HG03442 (cell line): ENCODE results near the gene IMPG2.
A peak's percentile ranks its signal among the peaks of the same experiment; 100 is the strongest.

Source experiments
- ATAC-seq: cut with Tn5 transposase; IDR thresholded peaks from one replicate; pipeline ENCODE4 v1.9.1; 2021; ENCODE audit warnings: mild to moderate bottlenecking, moderate library complexity; ENCODE audit not compliant: unreplicated experiment

IMPG2 gene

DNA sequence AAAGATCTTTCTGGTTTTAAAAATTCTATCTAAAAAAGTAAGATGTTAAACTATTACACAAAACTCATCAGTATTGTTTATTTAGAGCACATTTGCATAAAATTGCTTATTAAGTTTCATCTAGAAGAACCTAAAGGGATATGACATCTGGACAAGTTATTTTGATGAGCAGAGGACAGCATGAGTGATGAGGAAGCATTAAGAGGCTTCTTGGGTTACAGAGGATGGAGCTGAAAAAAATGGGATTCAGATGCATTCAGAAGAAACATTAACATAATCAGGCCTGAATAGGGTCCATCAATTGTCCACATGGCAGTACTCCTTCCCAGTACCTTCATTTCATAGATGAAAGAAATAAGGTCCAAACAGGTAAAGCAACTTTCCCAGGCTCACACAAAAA lies 41.6 kb downstream of the IMPG2 start:
- no peak for ATAC-seq

DNA sequence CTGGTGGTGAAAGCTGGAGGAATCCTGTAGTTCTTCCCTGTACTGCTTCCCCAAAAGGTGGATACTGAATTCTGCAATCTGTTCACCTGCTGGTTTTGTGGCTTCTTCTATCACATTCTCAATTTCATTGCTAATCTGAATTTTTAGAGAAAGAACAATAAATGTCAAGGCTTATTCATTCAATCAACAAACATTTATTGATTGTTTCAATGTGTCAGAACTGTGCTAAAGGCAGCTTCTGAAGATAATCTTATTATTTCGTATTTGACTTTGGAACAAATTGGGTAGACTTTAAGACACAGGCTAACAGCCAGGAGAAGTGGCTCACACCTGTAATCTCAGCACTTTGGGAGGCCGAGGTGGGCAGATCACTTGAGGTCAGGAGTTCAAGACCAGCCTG lies 46.8 kb downstream of the IMPG2 start:
- ATAC-seq, result no peak

DNA sequence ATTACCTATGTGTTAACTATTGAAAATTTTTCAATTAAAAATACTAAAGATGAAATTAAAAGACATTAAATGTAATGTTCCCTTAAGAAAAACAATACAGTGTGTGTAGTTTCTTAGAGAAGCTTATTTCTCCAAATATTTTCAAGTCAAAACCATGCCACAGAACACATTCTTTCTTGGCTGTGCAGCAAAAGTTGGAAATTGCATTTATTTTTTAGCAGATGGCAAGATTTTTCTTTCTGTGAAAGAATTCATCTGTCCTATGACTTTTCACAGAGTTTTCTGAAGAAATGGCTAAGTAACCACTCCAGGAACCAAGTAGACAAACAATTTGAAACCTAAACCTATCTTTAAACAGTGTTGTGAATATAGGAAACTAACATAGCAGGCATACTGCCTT lies 47.2 kb downstream of the IMPG2 start:
- no peak for ATAC-seq

DNA sequence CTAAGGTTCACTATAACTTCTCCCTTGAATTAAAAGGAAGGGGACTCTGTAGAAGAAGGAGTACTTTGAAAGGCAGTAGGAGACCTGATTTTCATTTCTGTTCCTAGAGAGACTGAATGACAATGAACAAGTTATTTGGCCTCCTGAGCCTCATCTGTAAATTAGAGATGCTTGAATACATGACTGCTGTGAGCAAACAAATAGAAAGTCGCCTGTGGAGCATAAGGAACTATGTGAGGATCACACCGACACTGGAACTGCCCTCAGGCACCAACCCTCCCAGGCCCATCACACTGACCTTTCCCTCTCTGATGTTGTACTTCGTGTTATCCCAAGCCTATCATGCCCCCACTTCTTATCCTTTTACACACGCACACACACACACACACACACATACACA lies 48.6 kb downstream of the IMPG2 start:
- no peak for ATAC-seq

- ATAC-seq, result no peak
These were observed 50.2 kb downstream of the IMPG2 start for GRCh38 chr3:101270149-101270548.

GRCh38 chr3:101268971-101269671 lies 51.3 kb downstream of the IMPG2 start:
- no peak for ATAC-seq

DNA sequence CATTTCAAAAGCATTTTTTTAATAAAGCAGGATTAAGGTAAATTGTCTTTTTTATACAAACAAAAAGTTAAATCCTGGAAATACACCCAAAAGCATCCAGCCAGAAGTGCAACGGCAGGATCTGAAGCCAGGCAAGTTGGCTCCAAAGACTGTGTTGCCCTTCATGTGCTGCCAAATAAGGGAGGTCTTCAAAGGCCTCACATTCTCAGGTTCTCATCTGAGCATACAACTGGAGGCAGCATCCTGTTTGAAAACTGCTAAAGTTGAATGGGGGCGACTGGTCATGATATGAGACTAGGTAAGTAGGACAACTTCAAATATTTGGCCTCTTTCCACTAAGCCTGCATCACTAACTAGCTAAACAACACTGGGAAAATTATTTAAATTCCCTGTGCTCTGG lies 52.2 kb downstream of the IMPG2 start:
- no peak for ATAC-seq

DNA sequence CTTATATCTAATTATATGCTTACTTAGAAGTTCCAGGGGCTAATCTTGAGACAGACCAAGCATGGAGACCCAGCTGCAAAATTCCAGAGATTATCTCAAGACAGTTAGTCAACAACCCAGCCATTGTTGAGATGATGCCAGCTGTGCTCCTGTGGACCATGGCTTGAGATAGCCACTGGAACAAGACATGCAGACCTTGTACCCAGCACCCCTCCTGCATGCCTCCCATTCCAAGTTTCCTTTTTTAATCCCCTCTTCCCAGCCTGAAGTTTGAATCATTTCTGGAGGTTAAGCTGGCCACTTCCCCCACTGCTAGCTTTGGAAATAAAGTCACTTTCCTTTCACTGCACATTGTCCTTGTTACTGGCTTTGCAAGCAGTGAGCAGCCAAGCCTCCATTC lies 53.8 kb downstream of the IMPG2 start:
- ATAC-seq, result no peak

DNA sequence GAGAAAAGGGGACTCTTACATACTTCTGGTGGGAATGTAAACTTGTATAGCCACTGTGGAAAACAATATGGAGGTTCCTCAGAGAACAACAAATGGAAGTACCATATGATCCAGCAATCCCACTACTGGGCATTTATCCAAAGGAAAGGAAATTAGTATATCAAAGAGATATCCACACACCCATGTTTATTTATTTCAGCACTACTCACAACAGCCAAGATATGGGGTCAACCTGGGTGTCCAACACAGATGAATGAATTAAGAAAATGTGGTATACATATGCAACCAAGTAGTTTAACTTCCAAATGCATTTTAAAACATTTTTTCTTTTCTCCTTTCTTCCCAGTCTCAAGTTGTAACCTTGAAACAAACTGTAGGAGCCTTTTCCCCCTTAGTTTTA lies 54.3 kb downstream of the IMPG2 start:
- no peak for ATAC-seq

DNA sequence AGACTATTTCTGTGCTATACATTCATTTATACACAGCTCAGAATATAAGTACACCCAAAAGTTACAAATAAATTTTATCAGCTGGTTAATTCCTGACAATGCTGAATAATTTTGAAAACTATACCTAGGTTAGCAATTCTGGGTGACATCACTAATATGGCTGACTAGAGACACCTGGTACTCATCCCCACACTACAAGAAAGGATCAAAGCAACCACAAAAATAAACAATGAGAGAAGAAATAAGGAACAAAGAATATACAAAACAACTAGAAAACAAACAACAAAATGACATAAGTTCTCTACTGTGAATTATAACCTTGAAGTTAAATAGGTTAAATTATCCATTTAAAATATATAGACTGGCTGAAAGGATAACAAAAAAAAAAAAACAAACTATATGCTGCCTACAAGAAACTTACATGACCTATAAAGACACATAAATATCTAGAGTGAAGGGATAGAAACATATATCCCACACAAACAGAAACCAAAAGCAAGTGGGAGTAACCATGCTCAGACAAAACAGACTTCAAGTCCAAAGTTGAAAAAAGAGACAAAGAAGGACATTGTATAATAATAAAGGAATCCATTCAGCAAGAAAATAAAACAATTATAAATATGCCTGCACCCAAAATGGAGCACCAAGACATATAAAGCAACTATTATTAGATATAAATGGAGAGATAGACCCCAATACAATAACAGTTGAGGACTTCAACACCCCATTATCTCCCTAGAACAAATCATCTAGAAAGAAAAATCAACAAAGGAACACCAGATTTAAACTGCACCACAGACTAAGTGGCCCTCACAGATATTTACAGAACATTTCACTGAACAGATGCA lies 57.8 kb downstream of the IMPG2 start:
- ATAC-seq, result peak; percentile 92

- no peak for ATAC-seq
These were observed 58.9 kb downstream of the IMPG2 start for GRCh38 chr3:101261506-101261905.

GRCh38 chr3:101259485-101260341 lies 60.7 kb downstream of the IMPG2 start:
- ATAC-seq, result no peak

DNA sequence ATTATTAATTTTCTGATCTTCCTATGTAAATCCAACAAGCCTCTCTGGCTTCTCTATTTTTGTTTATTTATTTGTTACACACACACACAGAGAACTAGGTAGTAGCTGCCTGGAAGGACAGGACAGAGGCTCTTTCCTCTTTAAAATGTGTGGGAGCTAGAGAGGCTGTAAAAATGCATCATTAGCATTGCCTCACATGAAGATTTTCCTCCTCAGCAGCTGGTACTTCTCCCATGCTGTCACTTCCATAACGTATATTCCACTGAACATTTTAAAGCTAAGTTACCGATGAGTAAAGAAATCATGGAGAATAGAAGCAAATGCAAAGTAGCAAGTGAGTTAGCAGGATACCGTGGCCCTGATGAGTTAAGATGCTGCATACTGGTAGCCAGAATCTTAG lies 63.9 kb downstream of the IMPG2 start:
- no peak for ATAC-seq

DNA sequence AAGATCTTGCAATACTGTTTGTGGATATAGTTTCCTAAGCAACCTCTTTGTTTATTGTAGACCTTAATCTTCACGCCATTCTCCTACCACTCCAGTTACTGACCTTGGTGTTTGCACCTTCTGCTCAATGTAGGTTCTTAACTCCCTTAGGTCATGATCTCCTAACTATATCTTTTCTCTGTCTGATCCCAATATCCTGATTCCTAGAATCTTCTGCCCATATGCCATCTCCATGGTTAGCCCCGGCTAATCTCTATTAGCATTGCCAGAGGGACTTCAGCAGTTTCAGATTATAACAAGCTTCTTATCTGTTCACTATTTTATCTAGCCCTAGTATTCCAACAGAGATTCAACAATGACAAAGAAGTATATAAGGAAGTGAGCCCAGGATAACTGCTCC lies 64.9 kb downstream of the IMPG2 start:
- no peak for ATAC-seq

GRCh38 chr3:101253396-101253795 lies 67.0 kb downstream of the IMPG2 start:
- ATAC-seq, result no peak

DNA sequence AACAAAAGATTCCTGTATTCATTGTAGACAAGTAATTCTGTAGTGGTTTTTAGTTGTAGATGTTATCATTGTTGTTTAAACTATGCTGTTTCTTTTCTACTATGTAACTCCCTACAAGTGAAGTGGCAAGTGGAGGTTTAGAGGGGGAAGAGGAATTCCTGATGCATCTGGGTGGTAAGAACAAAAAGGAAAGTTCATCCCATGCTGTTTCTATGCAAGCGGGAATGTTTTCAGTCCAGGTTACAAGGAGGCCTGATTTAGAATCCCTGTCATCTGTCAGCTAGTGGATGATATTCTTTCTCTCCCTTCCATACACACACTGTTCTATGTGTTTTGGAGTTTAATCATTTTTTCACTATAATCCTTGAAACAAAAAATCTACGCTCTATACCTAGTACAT lies 67.4 kb downstream of the IMPG2 start:
- no peak for ATAC-seq

GRCh38 chr3:101252307-101252706 lies 68.1 kb downstream of the IMPG2 start:
- no peak for ATAC-seq

DNA sequence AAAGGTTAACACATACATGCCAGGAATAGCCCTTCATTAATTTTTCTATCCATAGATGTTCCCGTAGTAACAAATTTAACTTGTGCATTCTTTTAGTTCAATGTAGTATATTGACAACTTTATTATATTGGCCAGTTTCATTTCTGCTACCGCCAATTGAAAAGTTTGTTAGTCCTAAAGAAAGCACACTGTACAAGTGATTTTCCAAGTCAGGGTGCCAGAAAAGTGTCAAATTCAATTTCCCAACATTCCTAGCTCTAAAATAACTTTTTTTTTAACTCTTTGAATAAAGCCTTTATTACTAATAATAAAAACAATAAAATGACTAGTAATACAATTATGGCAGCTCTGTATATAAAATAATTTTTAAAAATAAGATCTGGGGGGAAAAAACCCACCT lies 68.9 kb downstream of the IMPG2 start:
- ATAC-seq, result no peak

- ATAC-seq, result no peak
These were observed 70.9 kb downstream of the IMPG2 start for GRCh38 chr3:101249522-101249921.

GRCh38 chr3:101248736-101249135 lies 71.6 kb downstream of the IMPG2 start:
- ATAC-seq, result no peak

GRCh38 chr3:101244212-101244575 lies 76.2 kb downstream of the IMPG2 start:
- no peak for ATAC-seq
